Muscle of arm (tissue), 12 donors: Measurements from ENCODE around the gene EDC3. TPM values are rescaled to one million over a fixed set of nuclear protein-coding genes. Genes with fewer than 3 reads are reported as not detected.
"Not testable (repeated sequence)": the region's sequence is repeated elsewhere in the genome, so short reads cannot be mapped to it uniquely, and the experiment has no call there.

ENCODE experiments used
- DNase-seq: peaks from one replicate; pipeline ENCODE4 v3.0.0-alpha.2; 2013
- polyA plus RNA-seq, 12 donors: library from polyadenylated mRNA; unstranded; fragments of 120-200 nt; gene quantifications; one replicate each; pipeline ENCODE4 v1.2.1, GENCODE V29; 2013; ENCODE audit not compliant: insufficient read length in 12 of 12

EDC3 gene
- polyA plus RNA-seq, 12 donors: 22.2 to 53.6 (median 29.6) TPM; not detected in 1

DNA sequence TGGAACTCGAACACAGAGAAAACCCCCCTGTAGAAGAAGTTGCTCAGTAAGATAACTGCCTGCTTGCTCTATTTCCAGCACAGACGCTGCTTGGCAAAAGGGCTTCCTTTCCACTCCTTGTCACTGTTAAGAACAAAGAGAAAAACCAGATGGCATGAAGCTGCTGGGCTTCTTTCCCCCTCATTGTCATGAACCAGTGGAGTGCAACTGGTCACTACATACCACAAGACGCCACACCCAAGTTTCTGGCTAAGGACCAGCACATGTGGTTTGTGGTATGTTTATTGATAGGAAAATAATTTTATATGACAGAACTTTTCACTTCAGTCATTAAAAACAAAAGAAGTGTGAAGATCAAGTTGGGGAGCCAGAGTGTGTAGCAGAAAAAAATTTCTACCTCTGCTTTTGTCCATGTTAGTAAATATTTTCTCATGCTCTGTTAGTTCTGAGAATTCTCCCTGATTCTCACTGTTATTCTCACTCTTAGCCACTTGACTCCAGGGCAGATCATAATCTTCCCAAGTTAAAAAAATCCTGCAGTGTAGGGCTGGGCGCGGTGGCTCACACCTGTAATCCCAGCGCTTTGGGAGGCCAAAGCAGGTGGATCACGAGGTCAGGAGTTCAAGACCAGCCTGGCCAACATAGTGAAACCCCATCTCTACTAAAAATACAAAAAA, 42.3 kb downstream of the EDC3 start:
- DNase-seq: peak; percentile 31

GRCh38 chr15:74651242-74651741, 44.5 kb downstream of the EDC3 start:
- no peak for DNase-seq

GRCh38 chr15:74648051-74648842, 47.6 kb downstream of the EDC3 start:
- DNase-seq: no peak

DNA sequence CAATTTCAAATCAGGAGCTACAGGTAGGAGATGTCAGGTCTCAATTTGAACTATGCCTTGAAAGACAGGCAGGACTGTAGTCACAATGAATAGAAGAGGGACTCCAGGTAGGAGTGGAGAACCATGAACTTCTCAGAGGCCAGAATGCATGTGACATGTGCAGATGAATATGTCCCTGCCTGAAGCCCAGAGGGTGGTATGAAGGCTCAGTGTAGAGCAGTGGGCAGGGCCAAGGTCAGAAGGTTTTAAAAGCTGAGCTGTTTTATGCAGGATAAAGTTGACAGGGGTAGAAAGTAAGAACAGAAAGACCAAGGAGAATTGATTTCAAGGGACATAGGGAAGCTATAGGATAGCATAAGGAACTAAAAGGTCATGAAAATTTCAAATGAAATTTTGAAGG, 49.3 kb downstream of the EDC3 start:
- no peak for DNase-seq

DNA sequence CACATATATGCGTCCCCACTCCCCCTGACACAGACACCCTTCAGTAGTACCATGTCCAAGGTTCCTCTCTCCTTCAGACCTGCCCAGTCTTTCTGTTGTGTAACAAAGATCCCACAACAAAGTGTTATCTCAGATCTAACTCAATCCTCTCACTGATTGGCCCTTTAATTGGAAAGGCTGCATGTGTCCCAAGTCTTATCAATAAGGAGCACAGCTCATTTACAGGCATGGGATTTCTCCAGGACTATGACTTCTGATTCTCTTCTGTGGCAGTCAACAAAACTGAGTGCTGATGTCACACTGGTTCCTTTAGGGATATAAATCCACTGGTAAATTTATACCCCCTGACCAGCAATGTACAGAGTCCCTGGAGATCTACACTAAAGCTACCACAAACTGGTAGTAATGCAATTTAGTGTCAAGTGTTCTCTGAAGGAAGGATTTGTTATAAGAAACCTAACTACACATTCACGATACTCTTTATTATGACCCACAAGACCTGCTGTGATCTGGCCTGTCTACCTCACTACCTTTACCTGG, 52.1 kb downstream of the EDC3 start:
- no peak for DNase-seq

- DNase-seq: no peak
Measured at GRCh38 chr15:74642734-74643664, 52.8 kb downstream of the EDC3 start.

- no peak for DNase-seq
Measured at GRCh38 chr15:74642348-74642733, 53.5 kb downstream of the EDC3 start.

DNA sequence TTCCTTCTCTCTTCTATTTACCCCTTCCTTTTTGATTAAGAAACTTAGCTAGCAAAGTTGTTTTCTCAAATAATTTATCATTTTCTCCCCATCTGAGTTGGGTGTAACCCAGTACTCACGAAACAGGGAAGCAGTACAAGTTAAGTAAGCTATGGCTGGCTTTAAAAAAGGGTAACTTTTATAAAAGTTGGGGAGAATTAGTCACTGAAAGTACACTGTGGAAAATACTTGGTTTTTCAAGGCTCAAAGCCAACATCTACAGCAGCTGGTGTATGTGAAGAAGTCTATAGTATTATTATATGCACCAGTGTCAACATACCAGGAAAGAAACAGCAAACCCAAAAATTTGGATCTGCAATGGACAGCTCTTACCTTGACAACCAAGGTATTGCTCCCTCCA, 54.7 kb downstream of the EDC3 start:
- DNase-seq: no peak

DNA sequence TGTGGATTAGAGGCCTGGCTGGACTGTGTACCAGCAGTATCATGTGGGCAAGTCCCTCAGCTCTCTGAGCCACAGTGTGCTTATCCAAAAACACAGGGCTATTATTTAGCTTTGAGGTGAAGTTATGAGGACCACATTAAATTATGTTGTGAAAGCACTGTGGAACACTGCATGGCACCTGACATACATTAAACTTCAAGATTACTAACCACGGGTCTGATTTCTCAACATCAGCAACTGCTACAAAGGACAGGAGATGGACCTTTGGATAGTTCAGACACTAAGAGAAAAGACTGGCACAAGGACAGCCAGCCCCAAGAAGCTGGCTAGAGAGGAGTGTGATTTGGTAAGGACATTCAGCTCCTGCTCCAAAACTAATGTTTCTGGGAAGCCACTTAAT, 58.8 kb downstream of the EDC3 start:
- DNase-seq: no peak

DNA sequence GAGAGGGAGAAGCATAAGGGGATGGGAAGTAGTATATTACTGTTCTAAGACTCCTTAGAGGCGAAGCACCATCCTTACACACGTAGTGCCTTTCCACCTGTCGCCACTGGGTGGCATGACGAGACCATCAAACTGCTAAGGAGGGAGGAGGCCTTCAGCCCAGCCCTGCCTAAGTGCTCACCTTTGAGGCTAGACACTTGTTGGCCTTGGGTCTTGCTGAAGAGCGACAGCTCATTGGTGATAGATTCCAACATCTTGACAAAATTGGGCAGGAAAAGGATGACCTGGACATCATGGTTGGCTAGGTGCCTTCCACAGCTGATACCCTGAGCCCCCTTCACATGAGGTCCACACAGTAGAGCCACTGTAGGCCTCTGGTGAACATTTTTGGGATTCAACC, 60.6 kb downstream of the EDC3 start:
- DNase-seq: peak; percentile 51

- no peak for DNase-seq
Measured at GRCh38 chr15:74633781-74634180, 62.0 kb downstream of the EDC3 start.

DNA sequence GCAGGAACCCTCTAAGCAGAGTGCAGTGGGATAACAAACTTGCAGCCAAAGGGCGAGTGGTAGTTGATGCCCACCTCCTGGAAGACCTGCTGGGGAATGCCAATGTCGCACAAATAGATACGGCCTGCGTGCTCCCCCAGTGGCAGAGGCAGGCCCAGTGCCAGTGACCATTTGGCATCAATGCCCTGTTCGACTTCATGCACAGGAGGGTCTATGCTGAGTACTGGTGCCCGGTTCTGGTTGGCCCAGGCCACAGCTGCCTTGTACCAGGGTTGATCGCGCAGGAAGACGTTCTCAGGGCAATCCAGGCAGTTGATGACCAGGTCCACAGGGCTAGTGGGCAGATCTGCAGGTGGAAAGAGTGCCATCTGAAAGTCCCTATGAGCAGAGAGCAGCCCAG, 63.2 kb downstream of the EDC3 start:
- DNase-seq: no peak

DNA sequence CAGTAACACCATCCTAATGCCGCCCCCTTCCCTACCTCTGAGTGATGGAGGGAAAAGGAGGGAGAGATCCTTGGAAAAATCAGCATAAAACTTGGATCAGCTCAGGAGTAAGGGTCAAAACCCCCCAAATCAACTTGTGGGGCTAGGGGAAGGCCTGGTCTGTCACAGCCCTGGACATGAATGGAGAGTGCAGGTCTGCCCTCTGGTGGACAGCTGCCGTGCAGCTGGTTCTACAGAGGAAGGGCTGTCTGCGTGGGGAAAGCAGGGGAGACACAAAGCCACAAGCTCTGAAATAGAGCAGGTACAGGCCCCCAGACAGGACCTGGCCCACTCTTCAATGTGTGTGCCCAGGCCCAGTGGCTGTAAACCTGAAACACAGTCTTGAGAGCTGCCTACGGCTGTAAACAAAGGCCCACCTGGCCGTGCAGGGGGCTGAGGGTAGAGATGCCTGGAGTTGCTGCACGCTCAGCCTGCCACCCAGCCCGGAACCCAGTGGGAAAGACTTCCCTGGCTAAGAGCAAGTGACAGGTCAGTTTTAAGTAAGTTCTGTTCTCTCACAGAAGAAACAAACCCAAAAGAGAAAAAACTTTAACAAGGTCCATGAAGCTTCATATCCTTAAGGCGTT, 63.8 kb downstream of the EDC3 start:
- DNase-seq: peak; percentile 59

GRCh38 chr15:74631408-74631807, 64.4 kb downstream of the EDC3 start:
- DNase-seq: no peak

- DNase-seq: no peak
Measured at GRCh38 chr15:74631087-74631385, 64.8 kb downstream of the EDC3 start.

GRCh38 chr15:74630284-74631086, 65.3 kb downstream of the EDC3 start:
- DNase-seq: no peak

DNA sequence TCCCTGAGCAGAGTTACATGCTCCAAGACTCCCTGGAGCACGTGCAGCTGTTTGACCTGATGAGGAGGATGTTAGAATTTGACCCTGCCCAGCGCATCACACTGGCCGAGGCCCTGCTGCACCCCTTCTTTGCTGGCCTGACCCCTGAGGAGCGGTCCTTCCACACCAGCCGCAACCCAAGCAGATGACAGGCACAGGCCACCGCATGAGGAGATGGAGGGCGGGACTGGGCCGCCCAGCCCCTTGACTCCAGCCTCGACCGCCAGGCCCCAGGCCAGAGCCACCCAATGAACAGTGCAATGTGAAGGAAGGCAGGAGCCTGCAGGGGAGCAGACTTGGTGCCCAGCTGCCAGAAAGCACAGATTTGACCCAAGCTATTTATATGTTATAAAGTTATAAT, 66.1 kb downstream of the EDC3 start:
- not testable (repeated sequence) for DNase-seq

DNA sequence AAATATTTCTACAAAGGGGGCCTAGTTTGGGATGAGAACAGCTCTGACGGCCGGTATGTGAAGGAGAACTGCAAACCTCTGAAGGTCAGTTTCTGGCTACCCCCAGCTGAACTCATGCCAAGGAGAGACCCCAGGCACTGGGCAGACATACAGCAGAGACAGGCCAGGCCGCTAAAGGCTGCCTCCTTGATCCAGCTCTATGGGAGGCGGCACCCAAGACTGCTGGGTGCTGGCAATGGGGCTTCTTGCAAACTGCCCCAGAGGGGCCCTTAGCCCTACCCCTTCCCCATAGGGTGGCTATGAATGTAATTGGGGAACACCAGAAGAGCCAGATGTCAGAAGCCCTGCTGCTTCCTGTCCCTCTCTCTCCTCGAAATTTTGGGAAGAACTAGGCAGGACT, 66.9 kb downstream of the EDC3 start:
- no peak for DNase-seq

- DNase-seq: no peak
Measured at GRCh38 chr15:74628199-74628598, 67.6 kb downstream of the EDC3 start.

DNA sequence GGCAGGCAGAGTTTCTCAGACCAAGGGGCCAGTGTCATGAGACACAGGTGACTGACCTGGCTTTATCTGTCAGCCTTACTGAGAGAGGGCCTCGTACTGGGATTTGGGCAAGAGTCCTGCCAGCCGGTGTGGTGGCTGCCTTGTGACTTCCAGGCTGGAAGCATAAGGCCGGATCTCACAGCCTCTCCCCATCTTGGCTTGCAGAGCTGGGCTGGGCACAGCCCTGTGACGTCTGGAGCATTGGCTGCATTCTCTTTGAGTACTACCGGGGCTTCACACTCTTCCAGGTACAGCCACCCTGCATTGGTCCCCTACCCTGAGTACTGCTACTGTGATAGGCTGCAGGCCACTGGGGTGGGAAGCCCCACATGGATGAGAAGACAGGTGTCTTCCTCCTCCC, 68.1 kb downstream of the EDC3 start:
- no peak for DNase-seq
